COR-L47 (cell line): Measurements from ENCODE around the gene TGM6.

Experiments
- DNase-seq: peaks from one replicate; lab custom pipeline; 2025; lab: John Stamatoyannopoulos, UW

The TGM6 gene

GRCh38 chr20:2364044-2364443 is 16.7 kb upstream of the TGM6 start:
- DNase-seq, result no peak

DNA sequence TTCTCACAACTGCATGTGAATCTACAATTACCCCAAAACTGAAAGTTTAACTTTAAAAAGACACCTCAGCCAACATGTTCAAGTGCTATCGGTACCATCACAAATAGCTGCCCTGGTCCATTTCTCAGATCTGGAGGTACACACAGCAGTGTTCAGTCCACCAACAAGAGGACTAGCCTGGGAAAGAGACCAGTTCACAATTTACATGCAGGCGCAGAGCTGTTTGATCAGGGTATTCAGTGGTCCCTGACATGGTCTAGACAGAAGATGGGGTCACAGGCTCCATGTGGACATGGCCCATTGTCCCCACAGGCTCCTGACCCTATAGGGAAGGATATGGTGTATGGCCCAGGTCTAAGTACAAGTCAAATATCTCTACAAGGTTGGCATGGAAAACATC is 15.6 kb upstream of the TGM6 start:
- DNase-seq, result no peak

GRCh38 chr20:2365666-2366065 is 15.0 kb upstream of the TGM6 start:
- no peak for DNase-seq

DNA sequence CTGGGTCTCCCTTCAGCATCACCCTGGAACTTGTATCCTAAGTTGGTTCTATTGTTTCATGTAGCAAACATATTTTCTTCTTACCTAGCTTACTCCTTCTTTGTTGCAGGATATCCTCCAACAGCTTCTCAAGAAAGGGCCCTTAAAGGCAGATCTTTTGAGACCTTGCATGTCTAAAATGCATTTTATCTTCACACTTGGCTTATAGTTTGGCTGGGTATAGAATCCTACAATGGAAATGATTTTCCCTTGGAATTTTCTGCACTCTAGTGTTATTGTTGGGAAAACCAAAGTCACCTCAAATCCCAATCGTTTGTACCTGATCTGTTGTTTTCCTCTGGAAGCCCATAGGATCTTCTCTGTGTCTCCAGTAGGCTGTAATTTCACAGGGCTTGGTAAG is 12.1 kb upstream of the TGM6 start:
- no peak for DNase-seq

- no peak for DNase-seq
These were observed 7.6 kb upstream of the TGM6 start for GRCh38 chr20:2373098-2373497.

DNA sequence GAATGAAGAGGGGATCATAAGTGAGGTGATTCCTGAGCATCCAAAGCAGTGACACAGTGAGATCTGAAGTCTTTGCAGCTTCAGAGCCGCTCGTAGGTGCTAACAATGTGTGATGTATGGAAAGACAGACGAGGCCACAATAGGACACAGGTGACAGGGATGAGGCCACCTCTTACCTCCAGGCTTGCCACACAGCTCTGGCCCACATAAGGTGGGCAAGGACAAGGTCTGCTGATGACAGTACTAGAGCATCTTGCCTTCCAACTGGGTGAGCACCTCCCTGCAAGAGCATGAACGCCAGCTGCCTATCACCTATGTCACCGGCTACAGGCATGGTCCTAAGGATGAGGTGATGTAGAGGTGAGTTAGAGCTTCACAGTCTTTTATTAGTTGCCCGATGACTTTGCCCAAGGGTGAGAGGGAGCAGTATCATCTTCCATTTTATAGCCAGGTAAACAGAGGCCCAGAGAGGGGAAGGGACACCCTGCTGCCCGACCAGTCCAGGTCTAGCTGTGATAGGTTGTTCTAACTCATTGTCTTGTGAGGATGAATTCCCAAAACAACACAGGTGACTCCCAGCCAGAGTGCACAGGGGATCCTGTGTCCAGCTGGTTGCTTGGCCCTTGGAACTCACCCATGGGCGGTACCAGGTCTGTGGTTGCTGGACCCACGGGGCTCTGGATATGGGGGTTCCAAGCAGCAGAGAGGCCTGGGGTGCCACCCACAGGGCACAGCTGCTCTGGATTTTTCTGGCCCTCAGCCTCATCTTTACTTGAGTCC is 6.2 kb upstream of the TGM6 start:
- no peak for DNase-seq

DNA sequence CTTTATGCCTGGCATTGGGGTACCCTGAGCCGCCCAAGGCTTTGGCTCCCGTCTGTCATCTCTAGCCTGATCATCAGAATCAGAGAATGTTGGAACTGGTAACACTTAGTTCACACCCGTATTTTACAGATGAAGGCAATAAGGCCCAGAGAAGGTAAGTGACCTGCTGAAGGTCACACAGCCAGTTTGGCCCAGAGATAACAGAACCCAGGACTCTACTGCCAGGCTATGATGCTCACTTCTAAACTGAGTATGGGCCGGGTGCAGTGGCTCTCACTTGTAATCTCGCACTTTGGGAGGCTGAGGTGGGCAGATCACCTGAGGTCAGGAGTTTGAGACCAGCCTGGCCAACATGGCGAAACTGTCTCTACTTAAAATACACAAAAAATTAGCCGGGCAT is 1.8 kb upstream of the TGM6 start:
- DNase-seq, result no peak

GRCh38 chr20:2379511-2380229 is 1.0 kb upstream of the TGM6 start:
- no peak for DNase-seq

DNA sequence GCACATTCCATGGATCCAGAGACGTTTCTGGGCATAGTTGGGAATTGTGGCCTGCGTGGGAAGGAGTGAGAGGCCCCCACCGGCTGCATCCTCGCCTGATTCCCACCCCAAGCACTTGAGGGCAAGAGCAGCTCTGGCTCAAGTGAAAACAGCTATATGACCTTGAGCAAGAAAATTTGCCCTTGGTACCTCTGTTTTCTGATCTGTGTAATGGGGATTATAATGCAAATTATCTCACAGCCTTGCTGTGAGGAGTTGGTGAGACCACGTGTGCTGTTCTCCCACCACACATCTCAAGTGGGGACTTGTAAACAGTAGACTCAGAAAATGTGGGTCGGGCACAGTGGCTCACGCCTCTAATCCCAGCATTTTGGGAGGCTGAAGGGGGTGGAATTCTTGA is 602 bp downstream of the TGM6 start:
- DNase-seq, result no peak

DNA sequence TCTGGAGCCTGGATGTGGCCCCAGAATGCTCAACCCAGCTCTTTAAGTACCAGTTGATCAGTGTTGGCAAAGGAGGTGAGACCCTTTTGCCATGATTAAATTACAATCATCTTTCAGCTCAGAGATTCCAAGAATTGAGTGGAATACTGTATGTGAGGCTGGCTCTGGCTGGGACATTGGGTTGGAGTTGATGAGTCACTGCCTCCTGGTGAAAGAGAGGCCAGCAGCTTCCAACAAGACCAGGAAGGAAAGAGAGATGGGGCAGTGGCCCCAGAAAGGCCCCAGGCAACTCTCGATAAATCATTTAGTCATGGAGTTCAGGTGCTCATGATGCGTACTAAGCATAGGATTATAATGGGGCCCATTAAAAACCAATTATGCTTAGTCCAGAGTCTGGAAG is 2.1 kb downstream of the TGM6 start:
- no peak for DNase-seq

- DNase-seq, result no peak
These were observed 4.3 kb downstream of the TGM6 start for GRCh38 chr20:2385026-2385425.

- no peak for DNase-seq
These were observed 4.8 kb downstream of the TGM6 start for GRCh38 chr20:2385496-2385895.

GRCh38 chr20:2386516-2387179 is 5.9 kb downstream of the TGM6 start:
- no peak for DNase-seq

DNA sequence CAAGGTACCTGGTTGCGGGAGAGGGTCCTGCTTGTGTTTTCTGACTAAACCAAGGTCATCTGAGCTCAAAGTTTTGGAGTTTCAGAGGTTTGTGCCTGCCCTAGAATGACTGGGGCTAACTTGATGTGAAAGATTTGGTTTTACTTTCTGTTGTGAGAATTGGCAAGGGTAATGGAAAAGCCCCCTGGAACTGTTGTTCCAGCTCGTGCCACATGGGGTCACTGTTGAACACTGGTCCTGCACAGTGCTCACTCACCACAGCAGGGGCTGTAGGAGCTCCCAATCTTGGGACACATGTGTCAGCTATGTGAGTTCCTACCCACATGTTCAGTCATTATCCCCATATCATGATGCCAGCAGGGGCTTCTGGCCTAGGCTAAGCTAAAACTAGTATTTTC is 6.5 kb downstream of the TGM6 start:
- no peak for DNase-seq

DNA sequence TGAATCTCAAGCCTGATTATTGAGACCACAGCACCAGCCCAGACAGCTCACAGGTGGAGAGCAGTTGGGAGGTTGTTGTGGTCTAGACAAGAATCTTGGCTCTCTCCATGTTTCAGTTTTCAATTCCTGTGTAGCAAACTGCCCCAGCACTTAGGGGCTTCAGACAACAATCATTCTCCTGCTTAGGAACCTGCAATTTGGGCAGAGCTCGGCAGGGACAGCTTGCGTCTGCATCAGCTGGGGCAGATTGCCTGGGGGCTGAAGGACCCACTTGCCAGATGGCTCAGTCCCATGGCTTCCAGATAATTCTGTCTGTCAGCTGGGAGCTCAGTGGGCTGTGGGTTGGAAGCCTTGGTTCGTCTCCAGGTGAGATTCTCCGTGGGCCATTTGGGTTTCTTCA is 6.9 kb downstream of the TGM6 start:
- no peak for DNase-seq

- no peak for DNase-seq
These were observed 10.4 kb downstream of the TGM6 start for GRCh38 chr20:2390951-2391675.

DNA sequence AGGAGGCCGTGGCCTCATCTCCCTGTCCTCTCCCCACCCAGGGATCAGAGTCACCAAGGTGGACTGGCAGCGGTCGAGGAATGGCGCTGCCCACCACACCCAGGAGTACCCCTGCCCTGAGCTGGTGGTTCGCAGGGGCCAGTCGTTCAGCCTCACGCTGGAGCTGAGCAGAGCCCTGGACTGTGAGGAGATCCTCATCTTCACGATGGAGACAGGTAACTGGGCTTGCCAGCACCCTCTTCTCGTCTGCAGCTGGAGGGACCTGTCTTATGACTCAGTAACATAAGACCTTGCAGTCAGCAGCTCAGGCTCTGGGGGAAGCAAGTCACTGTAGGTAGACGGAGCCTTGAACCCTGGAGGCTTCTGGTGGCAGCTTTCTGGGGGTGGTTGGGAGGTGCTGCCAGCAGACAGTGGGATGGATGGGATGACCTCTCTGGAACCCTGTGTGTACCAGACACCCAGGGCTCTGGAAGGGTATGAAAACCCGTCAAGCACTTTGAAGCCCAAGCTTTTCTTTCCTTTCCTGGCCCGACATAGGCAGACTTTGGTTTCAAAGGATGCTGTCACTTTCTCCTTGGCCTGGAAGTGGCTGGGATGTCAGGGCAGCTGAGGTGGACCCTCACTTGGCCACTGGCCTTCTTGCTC is 13.8 kb downstream of the TGM6 start:
- DNase-seq, result no peak

DNA sequence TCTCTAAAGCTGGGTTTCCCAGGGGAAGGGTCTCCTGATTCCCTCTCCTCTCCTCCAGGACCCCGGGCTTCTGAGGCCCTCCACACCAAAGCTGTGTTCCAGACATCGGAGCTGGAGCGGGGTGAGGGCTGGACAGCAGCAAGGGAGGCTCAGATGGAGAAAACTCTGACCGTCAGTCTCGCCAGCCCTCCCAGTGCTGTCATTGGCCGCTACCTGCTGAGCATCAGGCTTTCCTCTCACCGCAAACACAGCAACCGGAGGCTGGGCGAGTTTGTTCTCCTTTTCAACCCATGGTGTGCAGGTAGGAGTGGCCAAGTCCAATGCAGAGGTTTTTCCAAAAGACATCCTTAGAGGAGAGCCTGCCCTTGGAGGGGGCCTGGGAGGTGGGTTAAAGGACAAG is 14.4 kb downstream of the TGM6 start:
- DNase-seq, result no peak

- DNase-seq, result no peak
These were observed 15.6 kb downstream of the TGM6 start for GRCh38 chr20:2396241-2396814.

DNA sequence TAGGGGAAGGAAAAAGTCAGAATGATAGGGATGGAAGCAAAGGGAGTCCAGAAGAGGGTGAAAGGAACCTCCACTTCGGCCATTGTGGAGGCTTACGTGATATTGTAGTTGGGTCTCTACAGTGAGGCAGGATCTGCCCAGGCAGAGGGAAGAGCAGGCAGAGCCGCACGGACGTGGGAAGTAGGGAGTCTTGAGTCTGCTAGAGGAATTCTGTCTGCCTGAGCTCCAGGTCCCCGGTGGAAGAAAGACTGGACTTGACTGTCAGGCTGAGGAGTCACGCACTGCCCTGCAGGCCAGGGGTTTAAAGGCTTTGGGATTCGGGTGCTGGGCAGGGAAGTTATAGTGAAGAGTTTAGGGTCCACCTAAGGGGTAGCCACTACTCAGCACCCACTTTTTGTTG is 16.4 kb downstream of the TGM6 start:
- no peak for DNase-seq

DNA sequence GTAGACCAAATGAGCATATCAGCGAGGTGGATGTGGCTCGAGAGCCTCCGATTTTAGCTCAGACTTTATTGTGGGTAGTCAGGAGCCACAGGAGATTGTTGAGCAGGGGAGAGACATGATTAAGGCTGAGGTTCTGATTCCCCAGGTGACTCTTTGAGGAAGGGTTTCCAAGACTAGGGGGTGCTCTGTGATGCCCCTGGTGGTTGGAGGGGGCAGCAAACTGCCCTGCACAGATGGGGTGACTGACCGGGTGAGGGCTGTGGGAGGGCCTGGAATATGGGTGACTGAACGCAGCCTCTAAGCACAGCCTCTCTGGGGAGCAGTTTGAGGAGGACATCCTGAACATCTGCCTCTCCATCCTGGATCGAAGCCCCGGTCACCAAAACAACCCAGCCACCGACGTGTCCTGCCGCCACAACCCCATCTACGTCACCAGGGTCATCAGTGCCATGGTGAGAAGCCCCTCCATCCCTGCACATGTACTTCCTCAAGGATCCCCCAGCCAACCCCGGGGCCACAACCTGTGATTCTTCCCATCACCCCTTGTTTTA is 17.0 kb downstream of the TGM6 start:
- DNase-seq, result no peak
